Lower leg skin (tissue), 3 donors: Measurements from ENCODE around the gene PDCD2.

Experiments used
- POLR2A ChIP-seq, 2 donors: fragments of 450-650 bp; IDR thresholded peaks; one replicate each; pipeline ENCODE4 v1.6.1; 2016 to 2017; ENCODE audit warnings: antibody characterized with exemption in 2 of 2, mild to moderate bottlenecking in 1 of 2, moderate library complexity in 1 of 2
- TF ChIP-seq, protein P1 (sequence below), 3 donors: fragments of 450-650 bp; IDR thresholded peaks; one replicate each; pipeline ENCODE4 v1.5.1; 2016; ENCODE audit warnings: antibody characterized with exemption in 3 of 3, mild to moderate bottlenecking in 3 of 3, moderate library complexity in 2 of 3

DNA sequence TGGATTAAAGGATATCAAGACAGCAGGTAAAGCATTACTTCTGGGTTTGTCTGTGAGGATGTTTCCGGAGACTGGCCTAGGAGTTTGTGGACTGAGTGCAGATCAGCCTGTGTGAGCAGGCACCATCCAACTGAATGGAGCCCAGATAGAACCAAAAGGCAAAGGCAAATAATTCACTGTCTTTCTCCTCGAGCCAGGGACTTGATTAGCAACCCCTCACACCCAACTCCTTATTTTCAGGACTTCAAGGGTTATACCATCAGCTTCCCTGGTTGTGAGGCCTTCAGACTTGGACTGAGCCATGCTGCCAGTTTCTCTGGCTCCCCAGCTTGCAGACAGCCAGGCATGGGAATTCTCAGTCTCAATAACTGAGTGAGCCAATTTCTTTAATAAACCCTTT, 50.6 kb downstream of the PDCD2 start:
- TF ChIP-seq, protein P1, sequence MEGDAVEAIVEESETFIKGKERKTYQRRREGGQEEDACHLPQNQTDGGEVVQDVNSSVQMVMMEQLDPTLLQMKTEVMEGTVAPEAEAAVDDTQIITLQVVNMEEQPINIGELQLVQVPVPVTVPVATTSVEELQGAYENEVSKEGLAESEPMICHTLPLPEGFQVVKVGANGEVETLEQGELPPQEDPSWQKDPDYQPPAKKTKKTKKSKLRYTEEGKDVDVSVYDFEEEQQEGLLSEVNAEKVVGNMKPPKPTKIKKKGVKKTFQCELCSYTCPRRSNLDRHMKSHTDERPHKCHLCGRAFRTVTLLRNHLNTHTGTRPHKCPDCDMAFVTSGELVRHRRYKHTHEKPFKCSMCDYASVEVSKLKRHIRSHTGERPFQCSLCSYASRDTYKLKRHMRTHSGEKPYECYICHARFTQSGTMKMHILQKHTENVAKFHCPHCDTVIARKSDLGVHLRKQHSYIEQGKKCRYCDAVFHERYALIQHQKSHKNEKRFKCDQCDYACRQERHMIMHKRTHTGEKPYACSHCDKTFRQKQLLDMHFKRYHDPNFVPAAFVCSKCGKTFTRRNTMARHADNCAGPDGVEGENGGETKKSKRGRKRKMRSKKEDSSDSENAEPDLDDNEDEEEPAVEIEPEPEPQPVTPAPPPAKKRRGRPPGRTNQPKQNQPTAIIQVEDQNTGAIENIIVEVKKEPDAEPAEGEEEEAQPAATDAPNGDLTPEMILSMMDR (IDR thresholded peaks at IDR 0.05), result no peak
- TF ChIP-seq POLR2A (IDR thresholded peaks at IDR 0.05), result no peak
